ENCODE data around the gene RPL22. TPM values are rescaled to one million over a fixed set of nuclear protein-coding genes. Genes with fewer than 3 reads are reported as not detected.

RPL22 gene
- polyA plus RNA-seq, 3 donors: 62.6 to 97.2 (median 65.6) TPM

DNA sequence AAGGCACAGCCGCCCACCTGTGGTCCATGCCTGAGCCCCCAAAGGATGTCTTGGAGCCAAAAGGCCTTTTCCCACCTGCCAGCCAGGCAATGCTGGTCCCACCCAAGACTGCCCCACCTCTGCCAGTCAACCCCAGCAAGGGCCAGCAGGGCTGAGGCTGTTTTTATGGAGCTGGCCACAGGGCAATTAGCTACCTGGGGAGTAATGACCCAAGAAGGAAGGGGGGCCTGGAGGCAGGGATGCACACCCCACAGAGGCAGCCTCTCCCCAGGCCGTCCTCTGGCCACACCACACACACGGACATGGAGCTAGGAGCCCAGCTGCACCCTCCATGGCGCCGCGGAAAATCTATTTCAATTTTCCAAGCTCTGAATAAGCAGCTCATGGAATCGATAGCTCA lies 46.5 kb downstream of the RPL22 start:
- Histone ChIP-seq H3K9ac (ENCODE audit: insufficient read depth, low read length, poor library complexity, severe bottlenecking) (no peak overlapping the region), H2AFZ (ENCODE audit: insufficient read depth, low read depth, low read length, poor library complexity, severe bottlenecking) (no peak overlapping the region), H3K4me2 (replicated peaks; ENCODE audit: extremely low read depth, low read length, poor library complexity, severe bottlenecking) (no peak overlapping the region), H4K20me1 (ENCODE audit: insufficient read depth, low read length) (no peaks in the 10 kb centered on the region), H3K36me3 (replicated peaks in 1 of 2; ENCODE audit: control insufficient read depth in 1 of 2, insufficient read depth in 2 of 2, low read length in 2 of 2) (no peaks in the 10 kb centered on the region), H3K4me3 (replicated peaks in 1 of 3; ENCODE audit: low read depth in 2 of 3, low read length in 3 of 3) (no peak overlapping the region), H3K27ac (ENCODE audit: low read depth in 1 of 2, low read length in 2 of 2) (no peak overlapping the region), H3K79me2 (ENCODE audit: insufficient read depth, low read length) (no peaks in the 10 kb centered on the region), H3K27me3 (ENCODE audit: control insufficient read depth in 2 of 2, insufficient read depth in 2 of 2, low read length in 2 of 2) (peaks cover 0 to 10% of the 10 kb centered on the region in 2 donors), H3K9me3 (replicated peaks in 1 of 2; ENCODE audit: control insufficient read depth in 1 of 2, insufficient read depth in 1 of 2, low read length in 2 of 2) (no peaks in the 10 kb centered on the region), H3K4me1 (ENCODE audit: control insufficient read depth in 1 of 2, insufficient read depth in 2 of 2, low read length in 2 of 2) (peaks cover 5 to 18% of the 10 kb centered on the region in 2 donors)
- peaks cover 4 to 11% (median 11%) of the 10 kb centered on the region in 3 donors for H3K27me3 Mint-ChIP-seq (ENCODE audit: low read depth in 3 of 3)
- H3K9me3 Mint-ChIP-seq: peaks cover 0 to 3% (median 0%) of the 10 kb centered on the region in 7 donors
- TF ChIP-seq, protein P1, sequence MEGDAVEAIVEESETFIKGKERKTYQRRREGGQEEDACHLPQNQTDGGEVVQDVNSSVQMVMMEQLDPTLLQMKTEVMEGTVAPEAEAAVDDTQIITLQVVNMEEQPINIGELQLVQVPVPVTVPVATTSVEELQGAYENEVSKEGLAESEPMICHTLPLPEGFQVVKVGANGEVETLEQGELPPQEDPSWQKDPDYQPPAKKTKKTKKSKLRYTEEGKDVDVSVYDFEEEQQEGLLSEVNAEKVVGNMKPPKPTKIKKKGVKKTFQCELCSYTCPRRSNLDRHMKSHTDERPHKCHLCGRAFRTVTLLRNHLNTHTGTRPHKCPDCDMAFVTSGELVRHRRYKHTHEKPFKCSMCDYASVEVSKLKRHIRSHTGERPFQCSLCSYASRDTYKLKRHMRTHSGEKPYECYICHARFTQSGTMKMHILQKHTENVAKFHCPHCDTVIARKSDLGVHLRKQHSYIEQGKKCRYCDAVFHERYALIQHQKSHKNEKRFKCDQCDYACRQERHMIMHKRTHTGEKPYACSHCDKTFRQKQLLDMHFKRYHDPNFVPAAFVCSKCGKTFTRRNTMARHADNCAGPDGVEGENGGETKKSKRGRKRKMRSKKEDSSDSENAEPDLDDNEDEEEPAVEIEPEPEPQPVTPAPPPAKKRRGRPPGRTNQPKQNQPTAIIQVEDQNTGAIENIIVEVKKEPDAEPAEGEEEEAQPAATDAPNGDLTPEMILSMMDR (IDR thresholded peaks at IDR 0.05): no peak
- no peaks in the 10 kb centered on the region for H3K36me3 Mint-ChIP-seq
- H3K4me3 Mint-ChIP-seq: no peak overlapping the region
- intact Hi-C loops (cut with micrococcal nuclease): no loop called here
- no peak overlapping the region for H3K27ac Mint-ChIP-seq
- WGBS (ENCODE audit: insufficient coverage): 83% methylated on average over 5 of the region's 7 CpGs
- no peak for DNase-seq
- peaks cover 12% of the 10 kb centered on the region for H3K4me1 Mint-ChIP-seq

- H3K79me2 ChIP-seq (ENCODE audit: insufficient read depth, low read length): no peaks in the 10 kb centered on the region
- DNase-seq: no peak
- H2AFZ ChIP-seq (ENCODE audit: insufficient read depth, low read depth, low read length, poor library complexity, severe bottlenecking): no peak overlapping the region
- Mint-ChIP-seq H3K36me3 (no peaks in the 10 kb centered on the region), H3K27me3 (ENCODE audit: low read depth in 3 of 3) (peaks cover 0 to 14% (median 12%) of the 10 kb centered on the region in 3 donors), H3K4me1 (peaks cover 12% of the 10 kb centered on the region), H3K4me3 (no peak overlapping the region), H3K27ac (peak overlapping the region in 2 of 7 donors; percentile 10 to 38), H3K9me3 (peaks cover 0 to 3% (median 0%) of the 10 kb centered on the region in 7 donors)
- no peak overlapping the region for H3K4me3 ChIP-seq (replicated peaks in 1 of 3; ENCODE audit: low read depth in 2 of 3, low read length in 3 of 3)
- H3K9ac ChIP-seq (ENCODE audit: insufficient read depth, low read length, poor library complexity, severe bottlenecking): no peak overlapping the region
- peaks cover 5 to 18% of the 10 kb centered on the region in 2 donors for H3K4me1 ChIP-seq (ENCODE audit: control insufficient read depth in 1 of 2, insufficient read depth in 2 of 2, low read length in 2 of 2)
- no peak overlapping the region for H3K4me2 ChIP-seq (replicated peaks; ENCODE audit: extremely low read depth, low read length, poor library complexity, severe bottlenecking)
- no peaks in the 10 kb centered on the region for H3K36me3 ChIP-seq (replicated peaks in 1 of 2; ENCODE audit: control insufficient read depth in 1 of 2, insufficient read depth in 2 of 2, low read length in 2 of 2)
- H3K27ac ChIP-seq (ENCODE audit: low read depth in 1 of 2, low read length in 2 of 2): no peak overlapping the region
- H3K27me3 ChIP-seq (ENCODE audit: control insufficient read depth in 2 of 2, insufficient read depth in 2 of 2, low read length in 2 of 2): peaks cover 0 to 10% of the 10 kb centered on the region in 2 donors
- no peaks in the 10 kb centered on the region for H4K20me1 ChIP-seq (ENCODE audit: insufficient read depth, low read length)
- 47% methylated on average over 9 of the region's 11 CpGs for WGBS (ENCODE audit: insufficient coverage)
- TF ChIP-seq, protein P1 (IDR thresholded peaks at IDR 0.05): no peak
- no peaks in the 10 kb centered on the region for H3K9me3 ChIP-seq (replicated peaks in 1 of 2; ENCODE audit: control insufficient read depth in 1 of 2, insufficient read depth in 1 of 2, low read length in 2 of 2)
- intact Hi-C loops (cut with micrococcal nuclease): no loop called here
Measured at GRCh38 chr1:6152181-6152580, 47.2 kb downstream of the RPL22 start.
